ENCODE results near the gene CACNA2D3. TPM values are rescaled to one million over a fixed set of nuclear protein-coding genes. Genes with fewer than 3 reads are reported as not detected.

The CACNA2D3 gene
- total RNA-seq, 6 donors from 2014 or later, result 2.9 to 16.8 (median 4.9) TPM

DNA sequence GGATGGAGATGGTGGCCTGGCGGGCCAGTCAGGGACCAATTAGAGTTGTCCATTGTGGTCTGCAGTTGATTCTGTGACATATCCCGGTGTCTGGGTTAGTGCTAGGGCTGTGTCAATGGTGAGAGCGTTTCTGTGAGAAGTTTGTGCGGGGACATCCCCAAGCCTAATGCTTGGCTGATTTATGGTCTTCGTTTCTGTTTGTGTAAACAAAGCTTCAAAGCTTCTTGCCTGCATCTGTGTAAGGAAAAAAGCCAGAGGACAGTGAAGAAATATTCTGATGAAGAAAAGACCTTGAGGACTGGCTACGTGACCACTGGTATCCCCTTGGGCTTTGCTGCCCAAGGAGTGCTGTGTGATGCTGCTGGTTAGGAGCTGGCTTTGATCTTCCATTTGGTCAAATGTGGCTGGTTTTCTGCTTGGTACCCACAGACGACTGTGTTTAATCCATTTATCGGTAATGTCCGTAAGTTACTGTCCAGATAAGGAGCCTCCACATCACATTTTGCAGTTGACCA is 880.1 kb downstream of the CACNA2D3 start:
- Histone ChIP-seq H3K4me1 (peaks cover 0 to 3% (median 0%) of the 10 kb centered on the region in 4 donors), H3K9me3 (no peaks in the 10 kb centered on the region), H3K4me3 (no peak overlapping the region), H3K27ac (no peak overlapping the region), H3K36me3 (no peaks in the 10 kb centered on the region), H3K27me3 (no peaks in the 10 kb centered on the region)
- 71 to 74% methylated on average over 6 to 9 of the region's 9 CpGs for WGBS, 2 donors
- TF ChIP-seq EP300 (IDR thresholded peaks at IDR 0.05) (no peak), POLR2AphosphoS5 (IDR thresholded peaks at IDR 0.05) (no peak), POLR2A (IDR thresholded peaks at IDR 0.05) (no peak)
- TF ChIP-seq, protein P1, sequence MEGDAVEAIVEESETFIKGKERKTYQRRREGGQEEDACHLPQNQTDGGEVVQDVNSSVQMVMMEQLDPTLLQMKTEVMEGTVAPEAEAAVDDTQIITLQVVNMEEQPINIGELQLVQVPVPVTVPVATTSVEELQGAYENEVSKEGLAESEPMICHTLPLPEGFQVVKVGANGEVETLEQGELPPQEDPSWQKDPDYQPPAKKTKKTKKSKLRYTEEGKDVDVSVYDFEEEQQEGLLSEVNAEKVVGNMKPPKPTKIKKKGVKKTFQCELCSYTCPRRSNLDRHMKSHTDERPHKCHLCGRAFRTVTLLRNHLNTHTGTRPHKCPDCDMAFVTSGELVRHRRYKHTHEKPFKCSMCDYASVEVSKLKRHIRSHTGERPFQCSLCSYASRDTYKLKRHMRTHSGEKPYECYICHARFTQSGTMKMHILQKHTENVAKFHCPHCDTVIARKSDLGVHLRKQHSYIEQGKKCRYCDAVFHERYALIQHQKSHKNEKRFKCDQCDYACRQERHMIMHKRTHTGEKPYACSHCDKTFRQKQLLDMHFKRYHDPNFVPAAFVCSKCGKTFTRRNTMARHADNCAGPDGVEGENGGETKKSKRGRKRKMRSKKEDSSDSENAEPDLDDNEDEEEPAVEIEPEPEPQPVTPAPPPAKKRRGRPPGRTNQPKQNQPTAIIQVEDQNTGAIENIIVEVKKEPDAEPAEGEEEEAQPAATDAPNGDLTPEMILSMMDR (IDR thresholded peaks at IDR 0.05), result no peak
- no peak for ATAC-seq (ENCODE audit: low FRiP score in 2 of 2)
- no peak for DNase-seq

GRCh38 chr3:55006244-55006676 is 883.9 kb downstream of the CACNA2D3 start:
- no peaks in the 10 kb centered on the region for H3K9me3 ChIP-seq
- no peaks in the 10 kb centered on the region for H3K27me3 ChIP-seq
- no peak overlapping the region for H3K27ac ChIP-seq
- no peak overlapping the region for H3K4me3 ChIP-seq
- TF ChIP-seq EP300 (IDR thresholded peaks at IDR 0.05) (no peak), POLR2A (IDR thresholded peaks at IDR 0.05) (no peak), POLR2AphosphoS5 (IDR thresholded peaks at IDR 0.05) (no peak)
- TF ChIP-seq, protein P1 (IDR thresholded peaks at IDR 0.05), result no peak
- WGBS, 2 donors, result 55% methylated on average over 8 of the region's 8 CpGs
- DNase-seq (no peak), ATAC-seq (ENCODE audit: low FRiP score in 2 of 2) (no peak)
- H3K4me1 ChIP-seq, result no peaks in the 10 kb centered on the region
- no peaks in the 10 kb centered on the region for H3K36me3 ChIP-seq

- ATAC-seq (ENCODE audit: low FRiP score in 2 of 2) (no peak), DNase-seq (no peak)
- H3K4me1 ChIP-seq, result no peaks in the 10 kb centered on the region
- no peak overlapping the region for H3K27ac ChIP-seq
- H3K27me3 ChIP-seq, result no peaks in the 10 kb centered on the region
- H3K9me3 ChIP-seq, result no peaks in the 10 kb centered on the region
- no peak overlapping the region for H3K4me3 ChIP-seq
- TF ChIP-seq, protein P1 (IDR thresholded peaks at IDR 0.05), result no peak
- TF ChIP-seq POLR2A (IDR thresholded peaks at IDR 0.05) (no peak), POLR2AphosphoS5 (IDR thresholded peaks at IDR 0.05) (no peak), EP300 (IDR thresholded peaks at IDR 0.05) (no peak)
- H3K36me3 ChIP-seq, result no peaks in the 10 kb centered on the region
- 72 to 83% methylated on average over 1 of the region's 1 CpG for WGBS, 2 donors
Observed at GRCh38 chr3:55007971-55008370, 885.6 kb downstream of the CACNA2D3 start.

GRCh38 chr3:55009372-55009771 is 887.0 kb downstream of the CACNA2D3 start:
- WGBS, 2 donors, result 71 to 76% methylated on average over 4 of the region's 4 CpGs
- Histone ChIP-seq H3K36me3 (no peaks in the 10 kb centered on the region), H3K27ac (no peak overlapping the region), H3K9me3 (no peaks in the 10 kb centered on the region), H3K4me1 (no peaks in the 10 kb centered on the region), H3K27me3 (no peaks in the 10 kb centered on the region), H3K4me3 (no peak overlapping the region)
- ATAC-seq (ENCODE audit: low FRiP score in 2 of 2) (no peak), DNase-seq (no peak)
- TF ChIP-seq, protein P1 (IDR thresholded peaks at IDR 0.05), result no peak
- no peak for TF ChIP-seq POLR2A (IDR thresholded peaks at IDR 0.05)
- TF ChIP-seq POLR2AphosphoS5 (IDR thresholded peaks at IDR 0.05), result no peak

GRCh38 chr3:55012091-55012490 is 889.7 kb downstream of the CACNA2D3 start:
- Histone ChIP-seq H3K4me1 (no peaks in the 10 kb centered on the region), H3K27ac (no peak overlapping the region), H3K4me3 (no peak overlapping the region), H3K36me3 (no peaks in the 10 kb centered on the region), H3K9me3 (no peaks in the 10 kb centered on the region), H3K27me3 (no peaks in the 10 kb centered on the region)
- TF ChIP-seq POLR2A (IDR thresholded peaks at IDR 0.05) (no peak), EP300 (IDR thresholded peaks at IDR 0.05) (no peak), POLR2AphosphoS5 (IDR thresholded peaks at IDR 0.05) (no peak)
- TF ChIP-seq, protein P1 (IDR thresholded peaks at IDR 0.05), result no peak
- ATAC-seq (ENCODE audit: low FRiP score in 2 of 2) (no peak), DNase-seq (no peak)
- 85 to 93% methylated on average over 4 of the region's 4 CpGs for WGBS, 2 donors

Data from upper lobe of left lung (tissue), 6 donors.